Measurements from ENCODE around the gene C2CD2L. TPM values are rescaled to one million over a fixed set of nuclear protein-coding genes. Genes with fewer than 3 reads are reported as not detected.
"Not testable (repeated sequence)": the region's sequence is repeated elsewhere in the genome, so short reads cannot be mapped to it uniquely, and the experiment has no call there.

Gene C2CD2L
- total RNA-seq (10.4 and 10.5 TPM in 2 replicates), polyA plus RNA-seq (9.1 and 10.2 TPM in 2 replicates), polyA minus RNA-seq (16.0 and 17.0 TPM in 2 replicates), Bru-seq, nascent RNA (percentile 48 among the genes with signal in this experiment), BruChase-seq, experiment 1, labeled RNA remaining after a 6-hour chase (percentile 60 among the genes with signal in this experiment), BruChase-seq, experiment 2, labeled RNA remaining after a 2-hour chase (percentile 58 among the genes with signal in this experiment)
- polyA plus RNA-seq (2011; cell fraction: cytosol; rRNA removed): 5.2 and 7.3 TPM in 2 replicates
- 14.9 and 16.1 TPM in 2 replicates for polyA plus RNA-seq (2011; cell fraction: nucleus; rRNA removed)
- polyA plus RNA-seq (2012): 6.6 and 7.6 TPM in 2 replicates
- polyA minus RNA-seq (2011; cell fraction: cytosol; rRNA and poly(A)+ RNA removed): 6.7 TPM
- polyA minus RNA-seq (2011; cell fraction: nucleus; rRNA and poly(A)+ RNA removed): 9.4 and 14.3 TPM in 2 replicates
- long read RNA-seq, partial matches to known transcripts: 1 of 6 reads
- long read RNA-seq, other reads (novel, unspliced or antisense): 2 of 6 reads

DNA sequence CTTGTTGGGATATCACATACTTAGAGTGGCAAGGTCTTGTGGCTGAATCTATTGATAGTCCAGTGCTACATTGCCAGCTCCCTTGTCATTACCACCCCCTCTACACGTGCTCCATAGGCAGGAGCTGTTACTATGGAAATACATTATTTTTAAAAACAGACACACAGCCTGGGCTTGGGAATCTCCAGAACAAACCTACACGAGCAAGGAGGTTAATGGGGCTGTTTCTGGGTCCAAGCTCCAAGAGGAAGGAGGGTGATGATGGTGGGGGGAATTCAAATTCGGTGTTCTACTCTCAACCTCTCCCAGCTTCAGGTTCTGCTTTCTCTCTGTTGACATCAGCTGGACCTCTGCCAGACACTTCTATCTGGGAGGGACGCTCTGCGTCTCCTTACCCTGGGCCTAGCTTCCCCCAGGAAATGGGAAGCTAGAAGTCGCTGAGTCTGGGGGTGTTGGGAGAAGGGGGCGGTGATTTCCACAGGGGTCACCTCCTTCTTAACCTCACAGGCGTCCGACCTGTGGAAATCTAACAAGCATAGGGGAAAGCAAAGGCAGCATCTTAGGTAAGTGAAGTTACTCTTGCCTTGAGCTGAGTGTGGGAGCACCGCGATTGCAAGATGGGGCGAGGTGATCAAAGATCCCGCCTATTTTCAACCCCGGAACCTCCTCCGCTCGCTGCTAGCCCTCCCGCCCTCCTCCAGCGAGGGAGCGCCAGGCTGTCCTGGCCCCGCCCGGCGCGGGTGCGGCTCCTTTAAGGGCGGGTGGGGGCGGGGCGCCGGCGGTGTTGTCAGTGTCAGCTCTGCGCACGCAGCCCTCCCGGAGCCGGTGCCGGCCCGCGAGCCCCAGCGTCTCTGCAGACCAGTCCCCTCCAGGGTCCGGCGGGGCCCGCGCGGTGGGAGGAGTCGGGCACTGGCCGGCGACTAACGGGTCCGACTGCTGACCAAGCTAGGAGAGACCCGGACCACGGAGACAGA lies at the start of gene C2CD2L:
Gene C2CD2L (plus strand): TSS at position 781 of the 974 bp plus-strand sequence. CDS start 398 bp downstream, outside the sequence.
- peak within 1 kb of the TSS; percentile 84 for H2AFZ ChIP-seq (ENCODE audit: low read depth, low read length)
- peak within 1 kb of the TSS; percentile 46 to 72 (median 63) for H3K4me3 ChIP-seq (replicated peaks in 1 of 3; ENCODE audit: insufficient read depth in 1 of 3, low read depth in 1 of 3, low read length in 3 of 3)
- peak; percentile 87 for FAIRE-seq
- CTCF ChIA-PET: interaction anchor here (1.1 to 1.6 kb wide), 6 partner anchors 11 to 89 kb away, joined by 3 to 8 read pairs (median 4); partner anchors contain the start of gene HINFP
- no peaks in the 10 kb centered on the region for H3K27me3 ChIP-seq (ENCODE audit: control insufficient read depth in 2 of 2, insufficient read depth in 2 of 2, low read length in 2 of 2)
- peak within 1 kb of the TSS; percentile 48 for H3K27ac ChIP-seq (ENCODE audit: insufficient read depth, low read depth, low read length)
- no peaks in the 10 kb centered on the region for H3K9me1 ChIP-seq (replicated peaks; ENCODE audit: control insufficient read depth, extremely low read depth, insufficient read depth, low read length)
- H3K4me1 ChIP-seq (ENCODE audit: control insufficient read depth, extremely low read depth, insufficient read depth, low read length): peaks cover 16% of the 10 kb centered on the region
- dilution Hi-C loops (cut with MboI; ENCODE audit: extremely low pct_ligation_motif_present, low sequenced_read_pairs): no loop called here
- intact Hi-C loops (cut with micrococcal nuclease): loop anchor here (1.0 kb wide), 2 partner anchors 12 to 14 kb away; partner anchors contain the start of gene HINFP
- no peaks in the 10 kb centered on the region for H3K9me3 ChIP-seq (replicated peaks; ENCODE audit: control insufficient read depth, insufficient read depth, low read length)
- H3K9ac ChIP-seq (replicated peaks; ENCODE audit: extremely low read depth, insufficient read depth, low read length): peak within 1 kb of the TSS; percentile 64
- TF ChIP-seq MAX (IDR thresholded peaks at IDR 0.05; ENCODE audit: insufficient read depth, insufficient read length) (peak; percentile 16), POLR2A (IDR thresholded peaks at IDR 0.05; ENCODE audit: low read depth, low read length) (peak; percentile 70), POLR2AphosphoS5 (IDR thresholded peaks at IDR 0.05; ENCODE audit: insufficient read depth, low read depth, low read length) (peak; percentile 89), MYC (IDR thresholded peaks at IDR 0.05; ENCODE audit: low read depth, low read length) (no peak)
- H3K36me3 ChIP-seq (ENCODE audit: control insufficient read depth in 2 of 2, extremely low read depth in 1 of 2, insufficient read depth in 2 of 2, low read length in 2 of 2): peaks cover under 1 to 8% of the 10 kb centered on the region in 2 experiments
- H4K20me1 ChIP-seq (replicated peaks; ENCODE audit: control insufficient read depth, extremely low read depth, insufficient read depth, low read length): no peaks in the 10 kb centered on the region
- H3K79me2 ChIP-seq (ENCODE audit: control insufficient read depth, insufficient read depth, low read length): no peaks in the 10 kb centered on the region
- POLR2A ChIA-PET: interaction anchor here (1.3 to 1.5 kb wide), 2 partner anchors 12 to 14 kb away, joined by 4 to 10 read pairs; partner anchors contain the start of gene HINFP
- BruUV-seq (replicated peaks): no TSS peak
- peak within 1 kb of the TSS; percentile 87 for H3K4me2 ChIP-seq (ENCODE audit: insufficient read depth, low read length)
- DNase-seq (ENCODE audit: low read depth, low spot score): peak; percentile 86

GRCh38 chr11:119059128-119059527 lies 48.0 kb upstream of the C2CD2L start:
- H2AFZ ChIP-seq (ENCODE audit: low read depth, low read length); FAIRE-seq; H4K20me1 ChIP-seq (replicated peaks; ENCODE audit: control insufficient read depth, extremely low read depth, insufficient read depth, low read length); H3K4me2 ChIP-seq (ENCODE audit: insufficient read depth, low read length); H3K9ac ChIP-seq (replicated peaks; ENCODE audit: extremely low read depth, insufficient read depth, low read length); CTCF ChIA-PET; BruUV-seq (replicated peaks); H3K27me3 ChIP-seq (ENCODE audit: control insufficient read depth in 2 of 2, insufficient read depth in 2 of 2, low read length in 2 of 2); POLR2A ChIA-PET; DNase-seq (ENCODE audit: low read depth, low spot score); H3K27ac ChIP-seq (ENCODE audit: insufficient read depth, low read depth, low read length); H3K4me3 ChIP-seq (replicated peaks in 1 of 3; ENCODE audit: insufficient read depth in 1 of 3, low read depth in 1 of 3, low read length in 3 of 3); dilution Hi-C loops (cut with MboI; ENCODE audit: extremely low pct_ligation_motif_present, low sequenced_read_pairs); H3K9me3 ChIP-seq (replicated peaks; ENCODE audit: control insufficient read depth, insufficient read depth, low read length); H3K9me1 ChIP-seq (replicated peaks; ENCODE audit: control insufficient read depth, extremely low read depth, insufficient read depth, low read length): not testable (repeated sequence)
- peaks cover 11% of the 10 kb centered on the region for H3K4me1 ChIP-seq (ENCODE audit: control insufficient read depth, extremely low read depth, insufficient read depth, low read length)
- intact Hi-C loops (cut with micrococcal nuclease): loop anchor here (5.0 kb wide), 2 partner anchors 62 to 132 kb away; partner anchors contain the start of genes BCL9L and CENATAC
- H3K36me3 ChIP-seq (ENCODE audit: control insufficient read depth in 2 of 2, extremely low read depth in 1 of 2, insufficient read depth in 2 of 2, low read length in 2 of 2): peaks cover 7 to 14% of the 10 kb centered on the region in 2 experiments
- peaks cover 19% of the 10 kb centered on the region for H3K79me2 ChIP-seq (ENCODE audit: control insufficient read depth, insufficient read depth, low read length)
